ENCODE results near the gene RGSL1. TPM values are rescaled to one million over a fixed set of nuclear protein-coding genes. Genes with fewer than 3 reads are reported as not detected.

RGSL1 gene
- polyA plus RNA-seq, 3 donors, result 0.07 to 0.10 TPM; not detected in 1

DNA sequence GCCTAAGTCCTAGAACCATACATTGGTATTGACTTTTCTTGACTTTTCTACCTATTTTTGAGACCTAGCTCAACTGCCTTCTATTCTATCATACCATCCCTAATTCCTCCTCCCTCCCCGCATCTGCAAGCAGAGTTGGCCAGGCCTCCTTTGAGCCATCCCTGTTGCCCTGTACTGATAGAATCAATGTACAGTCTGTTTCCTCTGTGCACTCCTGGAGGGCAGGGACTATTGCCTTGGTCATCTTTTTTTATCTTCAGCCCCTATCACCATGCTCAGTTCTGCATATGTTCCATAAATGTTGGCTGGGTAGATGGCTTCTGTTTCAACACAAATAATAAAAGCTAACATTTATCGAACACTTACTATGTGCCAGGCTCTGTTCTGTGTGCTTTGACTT, 158.3 kb downstream of the RGSL1 start:
- DNase-seq (ENCODE audit: low read depth in 3 of 3, low spot score in 2 of 3), result no peak

GRCh38 chr1:182608845-182609610, 159.1 kb downstream of the RGSL1 start:
- no peak for DNase-seq (ENCODE audit: low read depth in 3 of 3, low spot score in 2 of 3)

Other genes starting within 250 kb of the RGSL1 start
- 100 to 1,000 TPM; 300 to 330 (median 328) TPM for gene GLUL, start 58.4 kb upstream of the RGSL1 start, polyA plus RNA-seq (ENCODE audit: insufficient read length in 3 of 3)
- gene TEDDM1, start 49.5 kb upstream of the RGSL1 start, polyA plus RNA-seq (ENCODE audit: insufficient read length in 3 of 3), result under 1 TPM in 2 of 3 donors, not detected in 1; 0.08 to 0.11 TPM
- 10 to 100 TPM; 10.7 to 13.5 (median 10.7) TPM for gene RNASEL, start 139.1 kb downstream of the RGSL1 start, polyA plus RNA-seq (ENCODE audit: insufficient read length in 3 of 3)
- gene RGS16, start 154.2 kb downstream of the RGSL1 start, polyA plus RNA-seq (ENCODE audit: insufficient read length in 3 of 3), result 1 to 10 TPM in 2 of 3 donors, under 1 TPM in 1; 0.71 to 1.4 (median 1.2) TPM
- gene RGS8, start 234.4 kb downstream of the RGSL1 start, polyA plus RNA-seq (ENCODE audit: insufficient read length in 3 of 3), result under 1 TPM; 0.03 to 0.04 (median 0.03) TPM

All from right renal cortex interstitium (tissue), 3 donors.